GM12891 (cell line): ENCODE data around the gene MPHOSPH9.

ENCODE experiments used
- POLR2A ChIP-seq: IDR thresholded peaks from 2 replicates; pipeline ENCODE4 v1.6.1; 2011; ENCODE audit warnings: low read depth, low read length, control low read depth
- POLR2AphosphoS5 ChIP-seq: IDR thresholded peaks from 2 replicates; pipeline ENCODE4 v1.6.1; 2011; ENCODE audit warnings: low read depth, low read length, control low read depth

GRCh38 chr12:123148655-123149054 lies 84.3 kb downstream of the MPHOSPH9 start:
- TF ChIP-seq POLR2AphosphoS5 (no peak), POLR2A (no peak)
